ENCODE results near the gene ISY1. TPM values are rescaled to one million over a fixed set of nuclear protein-coding genes. Genes with fewer than 3 reads are reported as not detected.

The ISY1 gene
- total and polyA plus RNA-seq, 2 of the 4 experiments (the other 2 are of a cell fraction): 28.5 to 31.5 TPM

GRCh38 chr3:129160891-129161859, at the start of gene ISY1 (continued):
- TF ChIP-seq, protein P1, sequence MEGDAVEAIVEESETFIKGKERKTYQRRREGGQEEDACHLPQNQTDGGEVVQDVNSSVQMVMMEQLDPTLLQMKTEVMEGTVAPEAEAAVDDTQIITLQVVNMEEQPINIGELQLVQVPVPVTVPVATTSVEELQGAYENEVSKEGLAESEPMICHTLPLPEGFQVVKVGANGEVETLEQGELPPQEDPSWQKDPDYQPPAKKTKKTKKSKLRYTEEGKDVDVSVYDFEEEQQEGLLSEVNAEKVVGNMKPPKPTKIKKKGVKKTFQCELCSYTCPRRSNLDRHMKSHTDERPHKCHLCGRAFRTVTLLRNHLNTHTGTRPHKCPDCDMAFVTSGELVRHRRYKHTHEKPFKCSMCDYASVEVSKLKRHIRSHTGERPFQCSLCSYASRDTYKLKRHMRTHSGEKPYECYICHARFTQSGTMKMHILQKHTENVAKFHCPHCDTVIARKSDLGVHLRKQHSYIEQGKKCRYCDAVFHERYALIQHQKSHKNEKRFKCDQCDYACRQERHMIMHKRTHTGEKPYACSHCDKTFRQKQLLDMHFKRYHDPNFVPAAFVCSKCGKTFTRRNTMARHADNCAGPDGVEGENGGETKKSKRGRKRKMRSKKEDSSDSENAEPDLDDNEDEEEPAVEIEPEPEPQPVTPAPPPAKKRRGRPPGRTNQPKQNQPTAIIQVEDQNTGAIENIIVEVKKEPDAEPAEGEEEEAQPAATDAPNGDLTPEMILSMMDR (conservative IDR thresholded peaks at IDR 0.05; ENCODE audit: low read depth, low read length): peak; percentile 87
- TF ChIP-seq RCOR1 (IDR thresholded peaks at IDR 0.05; ENCODE audit: insufficient replicate concordance, low read length) (no peak), POLR2A (IDR thresholded peaks at IDR 0.05; ENCODE audit: low read depth, low read length) (peak; percentile 95), MXI1 (IDR thresholded peaks at IDR 0.05; ENCODE audit: borderline replicate concordance, low read depth, low read length) (peak; percentile 53; the same call in 1 of the 2 replicates), MAFK (IDR thresholded peaks at IDR 0.05; ENCODE audit: low read depth, low read length) (no peak)
